ENCODE data around the gene ANKRD29. TPM values are rescaled to one million over a fixed set of nuclear protein-coding genes. Genes with fewer than 3 reads are reported as not detected.
"Not testable (repeated sequence)": the region's sequence is repeated elsewhere in the genome, so short reads cannot be mapped to it uniquely, and the experiment has no call there.

ANKRD29 gene
- total RNA-seq, 5 donors from 2014 or later (not counting 1 experiment from before 2014, with no cell fraction given) = 0.23 to 0.48 (median 0.32) TPM; not detected in 1

DNA sequence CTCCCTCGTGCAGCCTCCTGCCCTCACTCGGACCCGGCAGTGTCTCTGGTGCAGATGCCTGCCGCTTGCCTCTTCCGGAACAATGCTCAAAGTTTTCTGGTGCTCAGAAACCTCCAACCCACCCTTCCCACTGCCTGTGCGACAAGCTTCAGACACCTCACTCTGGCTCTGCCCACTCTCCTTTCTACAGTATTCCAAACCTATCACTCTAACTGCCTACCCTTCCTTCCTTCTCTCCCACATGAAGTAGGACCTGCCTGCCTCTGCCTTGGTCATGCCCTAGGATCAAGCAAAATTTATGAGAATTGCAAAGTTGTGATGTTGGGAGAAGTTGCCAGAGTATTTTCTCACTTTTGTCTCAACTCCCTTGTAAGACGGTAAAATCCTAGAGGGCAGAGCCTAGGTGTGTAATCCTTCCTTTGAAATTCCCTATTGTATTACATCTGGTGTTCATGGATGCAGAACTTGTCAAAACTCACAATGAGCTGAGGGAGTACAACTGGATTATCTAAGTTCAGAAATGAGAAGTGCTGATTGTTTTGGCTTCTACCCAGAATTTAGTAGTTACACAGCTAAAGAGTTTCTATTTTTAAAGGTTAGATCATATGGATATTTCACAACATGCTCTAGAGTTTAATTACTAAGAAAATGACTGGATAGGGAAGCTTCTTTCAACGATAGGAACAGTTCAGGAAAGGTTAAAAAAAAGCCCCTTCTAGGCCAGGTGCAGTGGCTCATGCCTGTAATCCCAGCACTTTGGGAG, 83.6 kb downstream of the ANKRD29 start:
- Histone ChIP-seq H3K9me3 (no peaks in the 10 kb centered on the region), H3K27me3 (replicated peaks in 1 of 2; ENCODE audit: control insufficient read depth in 2 of 2, extremely low read depth in 1 of 2, insufficient read depth in 2 of 2, low read length in 1 of 2) (no peaks in the 10 kb centered on the region), H3K4me3 (ENCODE audit: control insufficient read depth in 1 of 2, extremely low read depth in 1 of 2, low read length in 1 of 2) (no peak overlapping the region), H3K27ac (ENCODE audit: low read length) (no peak overlapping the region), H3K4me1 (ENCODE audit: control insufficient read depth in 1 of 2, extremely low read depth in 1 of 2, insufficient read depth in 2 of 2, low read length in 2 of 2) (peaks cover 10 to 51% of the 10 kb centered on the region in 2 experiments), H3K36me3 (ENCODE audit: control insufficient read depth in 2 of 2, extremely low read depth in 1 of 2, insufficient read depth in 1 of 2, low read length in 1 of 2) (peaks cover 0 to 22% of the 10 kb centered on the region in 2 donors)
- ATAC-seq (replicated peaks in 1 of 4) = no peak
- POLR2A ChIA-PET = interaction anchor here (0.6 kb wide), 2 partner anchors 323 to 500 kb away, joined by 4 to 5 read pairs; no protein-coding TSS in a partner anchor
- H3K9me3 Mint-ChIP-seq = no peaks in the 10 kb centered on the region
- H3K36me3 Mint-ChIP-seq = peaks cover 30% of the 10 kb centered on the region
- H3K27me3 Mint-ChIP-seq = no peaks in the 10 kb centered on the region
- DNase-seq = no peak
- H3K4me1 Mint-ChIP-seq = peaks cover 63 to 78% (median 70%) of the 10 kb centered on the region in 3 donors
- H3K4me3 Mint-ChIP-seq = no peak overlapping the region
- H3K27ac Mint-ChIP-seq = peak overlapping the region; percentile 70 to 88
- WGBS (ENCODE audit: insufficient coverage) = 95% methylated on average over 5 of the region's 8 CpGs
- CTCF ChIA-PET = interaction anchor here (0.6 to 1.5 kb wide), 3 partner anchors 37 to 63 kb away, joined by 3 read pairs; no protein-coding TSS in a partner anchor

DNA sequence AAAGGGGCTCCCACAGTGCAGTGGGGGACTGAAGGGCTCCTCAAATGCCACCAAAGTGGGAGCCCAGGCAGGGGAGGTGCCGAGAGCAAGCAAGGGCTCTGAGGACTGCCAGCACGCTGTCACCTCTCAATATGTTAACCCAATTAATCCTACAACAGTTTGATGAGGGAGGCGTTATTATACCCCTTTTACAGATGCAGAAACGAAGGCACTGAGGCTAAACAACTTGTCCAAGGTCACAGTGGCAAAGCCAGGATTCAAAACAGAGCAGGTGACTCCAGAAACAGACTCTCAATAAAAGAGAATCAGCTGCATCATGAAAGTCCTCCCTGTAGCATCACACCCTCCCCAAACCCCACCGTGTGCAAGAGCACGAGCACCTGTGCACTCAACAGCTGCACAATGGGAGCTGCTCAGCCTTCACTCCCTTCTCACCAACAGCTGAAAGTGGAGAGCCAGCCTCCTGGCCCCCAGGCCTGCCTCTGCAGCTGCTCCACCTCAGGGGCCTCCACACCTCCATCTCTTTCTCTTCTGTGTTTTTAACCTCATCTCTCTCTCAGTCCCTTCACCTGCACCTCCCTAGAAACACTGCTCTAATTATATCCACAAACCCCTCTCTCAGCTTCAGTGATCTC, 84.5 kb downstream of the ANKRD29 start:
- ATAC-seq (replicated peaks in 1 of 4) (no peak), DNase-seq (no peak)
- Mint-ChIP-seq H3K27ac (peak overlapping the region; percentile 70 to 88), H3K27me3 (no peaks in the 10 kb centered on the region), H3K36me3 (peaks cover 27% of the 10 kb centered on the region), H3K9me3 (no peaks in the 10 kb centered on the region), H3K4me3 (no peak overlapping the region), H3K4me1 (peaks cover 62 to 78% (median 71%) of the 10 kb centered on the region in 3 donors)
- Histone ChIP-seq H3K4me1 (ENCODE audit: control insufficient read depth in 1 of 2, extremely low read depth in 1 of 2, insufficient read depth in 2 of 2, low read length in 2 of 2) (peaks cover 18 to 51% of the 10 kb centered on the region in 2 experiments), H3K27ac (ENCODE audit: low read length) (no peak overlapping the region), H3K9me3 (no peaks in the 10 kb centered on the region), H3K36me3 (ENCODE audit: control insufficient read depth in 2 of 2, extremely low read depth in 1 of 2, insufficient read depth in 1 of 2, low read length in 1 of 2) (peaks cover 0 to 22% of the 10 kb centered on the region in 2 donors), H3K4me3 (ENCODE audit: control insufficient read depth in 1 of 2, extremely low read depth in 1 of 2, low read length in 1 of 2) (no peak overlapping the region), H3K27me3 (replicated peaks in 1 of 2; ENCODE audit: control insufficient read depth in 2 of 2, extremely low read depth in 1 of 2, insufficient read depth in 2 of 2, low read length in 1 of 2) (no peaks in the 10 kb centered on the region)
- POLR2A ChIA-PET = no interaction called here
- 35% methylated on average over 3 of the region's 6 CpGs for WGBS (ENCODE audit: insufficient coverage)
- CTCF ChIA-PET = interaction anchor here (0.5 to 0.6 kb wide), 3 partner anchors 16 to 68 kb away, joined by 3 read pairs; no protein-coding TSS in a partner anchor

- POLR2A ChIA-PET; DNase-seq; H3K9me3 Mint-ChIP-seq; H3K27ac ChIP-seq (ENCODE audit: low read length); H3K4me3 ChIP-seq (ENCODE audit: control insufficient read depth in 1 of 2, extremely low read depth in 1 of 2, low read length in 1 of 2); H3K9me3 ChIP-seq; H3K27ac Mint-ChIP-seq; H3K4me3 Mint-ChIP-seq; H3K27me3 Mint-ChIP-seq; CTCF ChIA-PET; H3K27me3 ChIP-seq (replicated peaks in 1 of 2; ENCODE audit: control insufficient read depth in 2 of 2, extremely low read depth in 1 of 2, insufficient read depth in 2 of 2, low read length in 1 of 2); ATAC-seq (replicated peaks in 1 of 4): not testable (repeated sequence)
- Histone ChIP-seq H3K4me1 (ENCODE audit: control insufficient read depth in 1 of 2, extremely low read depth in 1 of 2, insufficient read depth in 2 of 2, low read length in 2 of 2) (peaks cover 22 to 51% of the 10 kb centered on the region in 2 experiments), H3K36me3 (ENCODE audit: control insufficient read depth in 2 of 2, extremely low read depth in 1 of 2, insufficient read depth in 1 of 2, low read length in 1 of 2) (peaks cover 0 to 22% of the 10 kb centered on the region in 2 donors)
- 96% methylated on average over 14 of the region's 24 CpGs for WGBS (ENCODE audit: insufficient coverage)
- Mint-ChIP-seq H3K36me3 (peaks cover 27% of the 10 kb centered on the region), H3K4me1 (peaks cover 58 to 80% (median 71%) of the 10 kb centered on the region in 3 donors)
These were observed 85.2 kb downstream of the ANKRD29 start for GRCh38 chr18:23577521-23577920.

GRCh38 chr18:23575309-23575651, 87.4 kb downstream of the ANKRD29 start:
- ChIA-PET POLR2A (no interaction called here), CTCF (no interaction called here)

GRCh38 chr18:23574611-23575308, 88.0 kb downstream of the ANKRD29 start:
- Mint-ChIP-seq H3K4me1 (peaks cover 47 to 71% (median 59%) of the 10 kb centered on the region in 3 donors), H3K36me3 (peaks cover 28% of the 10 kb centered on the region), H3K27ac (peak overlapping the region; percentile 91 to 92), H3K27me3 (no peaks in the 10 kb centered on the region), H3K9me3 (no peaks in the 10 kb centered on the region), H3K4me3 (peak overlapping the region; percentile 9 to 55 (median 55))
- peaks cover 26 to 63% of the 10 kb centered on the region in 2 experiments for H3K4me1 ChIP-seq (ENCODE audit: control insufficient read depth in 1 of 2, extremely low read depth in 1 of 2, insufficient read depth in 2 of 2, low read length in 2 of 2)
- no peaks in the 10 kb centered on the region for H3K27me3 ChIP-seq (replicated peaks in 1 of 2; ENCODE audit: control insufficient read depth in 2 of 2, extremely low read depth in 1 of 2, insufficient read depth in 2 of 2, low read length in 1 of 2)
- peaks cover 0 to 17% of the 10 kb centered on the region in 2 donors for H3K36me3 ChIP-seq (ENCODE audit: control insufficient read depth in 2 of 2, extremely low read depth in 1 of 2, insufficient read depth in 1 of 2, low read length in 1 of 2)
- DNase-seq (peak in 1 of 35 experiments; percentile 14), ATAC-seq (replicated peaks in 1 of 4) (no peak)
- ChIA-PET POLR2A (no interaction called here), CTCF (interaction anchor here in 1 of 2 donors (0.6 kb wide), 1 partner anchor 47 kb away, joined by 4 read pairs; no protein-coding TSS in a partner anchor)
- 80% methylated on average over 1 of the region's 5 CpGs for WGBS (ENCODE audit: insufficient coverage)
- peak overlapping the region; percentile 91 for H3K27ac ChIP-seq (ENCODE audit: low read length)
- no peaks in the 10 kb centered on the region for H3K9me3 ChIP-seq
- peak overlapping the region in 1 of 2 donors; percentile 22 for H3K4me3 ChIP-seq (ENCODE audit: control insufficient read depth in 1 of 2, extremely low read depth in 1 of 2, low read length in 1 of 2)

More at GRCh38 chr18:23575309-23575651, 87.4 kb downstream of the ANKRD29 start:
- WGBS (ENCODE audit: insufficient coverage) = 100% methylated on average over 3 of the region's 7 CpGs
- Histone ChIP-seq H3K27ac (ENCODE audit: low read length) (peak overlapping the region; percentile 91), H3K4me3 (ENCODE audit: control insufficient read depth in 1 of 2, extremely low read depth in 1 of 2, low read length in 1 of 2) (no peak overlapping the region), H3K36me3 (ENCODE audit: control insufficient read depth in 2 of 2, extremely low read depth in 1 of 2, insufficient read depth in 1 of 2, low read length in 1 of 2) (peaks cover 0 to 17% of the 10 kb centered on the region in 2 donors), H3K27me3 (replicated peaks in 1 of 2; ENCODE audit: control insufficient read depth in 2 of 2, extremely low read depth in 1 of 2, insufficient read depth in 2 of 2, low read length in 1 of 2) (no peaks in the 10 kb centered on the region), H3K9me3 (no peaks in the 10 kb centered on the region), H3K4me1 (ENCODE audit: control insufficient read depth in 1 of 2, extremely low read depth in 1 of 2, insufficient read depth in 2 of 2, low read length in 2 of 2) (peaks cover 26 to 61% of the 10 kb centered on the region in 2 experiments)
- peaks cover 50 to 73% (median 64%) of the 10 kb centered on the region in 3 donors for H3K4me1 Mint-ChIP-seq
- no peaks in the 10 kb centered on the region for H3K27me3 Mint-ChIP-seq
- no peak overlapping the region for H3K4me3 Mint-ChIP-seq
- ATAC-seq (replicated peaks in 1 of 4) = no peak
- no peak for DNase-seq
- peaks cover 25% of the 10 kb centered on the region for H3K36me3 Mint-ChIP-seq
- H3K27ac Mint-ChIP-seq = peak overlapping the region; percentile 91 to 92
- H3K9me3 Mint-ChIP-seq = no peaks in the 10 kb centered on the region

All from T-cell (primary cell).